PC-9 (cell line): ENCODE results near the gene CD2AP. TPM values are rescaled to one million over a fixed set of nuclear protein-coding genes. Genes with fewer than 3 reads are reported as not detected.
A peak's percentile ranks its signal among the peaks of the same experiment; 100 is the strongest.

Experiments used
- Bru-seq: library from RNA; stranded (reverse); fragments of 400-500 nt; gene quantifications from one replicate; lab custom pipeline; 2021; lab: Mats Ljungman, UMichigan
- BruChase-seq, 2 experiments: library from RNA; stranded (reverse); fragments of 400-500 nt; gene quantifications; one replicate each; lab custom pipeline; 2021; lab: Mats Ljungman, UMichigan
- BruUV-seq: library from RNA; stranded (reverse); fragments of 400-500 nt; replicated peaks from 2 replicates; lab custom pipeline; 2021; lab: Mats Ljungman, UMichigan
- CTCF ChIA-PET: fragments of 300-600 bp; sonication (Branson Sonifier 250); formaldehyde crosslinking; loops from one replicate; lab custom pipeline; 2022; ENCODE audit warnings: antibody characterized with exemption; lab: Charles Lee
- POLR2A ChIA-PET: fragments of 300-600 bp; sonication (Branson Sonifier 250); formaldehyde crosslinking; loops from one replicate; lab custom pipeline; 2022; ENCODE audit warnings: antibody characterized with exemption; ENCODE audit not compliant: unreplicated experiment; lab: Charles Lee
- DNase-seq, 2 experiments: peaks; one replicate each; pipeline versions ENCODE4 v3.0.0 to v3.0.0-alpha.2; 2015 to 2022; ENCODE audit warnings: mixed read lengths in 1 of 2
- H2AFZ ChIP-seq: fragments of 200-600 bp; sonication (generic); 2 replicates; pipeline ENCODE4 v1.8.1; 2017; ENCODE audit warnings: antibody characterized with exemption
- H3F3A ChIP-seq: fragments of 200-600 bp; sonication (generic); 2 replicates; pipeline ENCODE4 v1.8.1; 2017; ENCODE audit warnings: antibody characterized with exemption, mild to moderate bottlenecking, low read depth; ENCODE audit not compliant: insufficient read depth
- H3K27ac ChIP-seq: fragments of 200-600 bp; sonication (generic); 2 replicates; pipeline ENCODE4 v1.6.1; 2016; ENCODE audit warnings: mixed run types
- H3K27me3 ChIP-seq: fragments of 200-600 bp; sonication (generic); 2 replicates; pipeline ENCODE4 v1.6.1; 2016; ENCODE audit warnings: low read depth, mixed run types; ENCODE audit not compliant: insufficient read depth
- H3K36me3 ChIP-seq: fragments of 200-600 bp; sonication (generic); 2 replicates; pipeline ENCODE4 v1.6.1; 2016; ENCODE audit warnings: low read depth, mixed run types
- H3K4me1 ChIP-seq: fragments of 200-600 bp; sonication (generic); replicated peaks from 2 replicates; pipeline ENCODE4 v1.6.1; 2016; ENCODE audit warnings: mixed run types; ENCODE audit not compliant: insufficient read depth
- H3K4me2 ChIP-seq: fragments of 200-600 bp; sonication (generic); 2 replicates; pipeline ENCODE4 v1.6.1; 2017; ENCODE audit warnings: mixed run types
- H3K4me3 ChIP-seq: fragments of 200-600 bp; sonication (generic); 2 replicates; pipeline ENCODE4 v1.6.1; 2016; ENCODE audit warnings: mixed run types
- H3K79me2 ChIP-seq: fragments of 200-600 bp; sonication (generic); 2 replicates; pipeline ENCODE4 v1.6.1; 2017; ENCODE audit warnings: low read depth, mixed run types
- H3K9me2 ChIP-seq: fragments of 200-600 bp; sonication (generic); 2 replicates; pipeline ENCODE4 v1.8.1; 2017; ENCODE audit warnings: mild to moderate bottlenecking; ENCODE audit not compliant: insufficient read depth
- H3K9me3 ChIP-seq: fragments of 200-600 bp; sonication (generic); 2 replicates; pipeline ENCODE4 v1.8.1; 2016; ENCODE audit warnings: low read depth; ENCODE audit not compliant: insufficient read depth
- H4K20me1 ChIP-seq: fragments of 200-600 bp; sonication (generic); 2 replicates; pipeline ENCODE4 v1.8.1; 2017; ENCODE audit not compliant: insufficient read depth
- EZH2 ChIP-seq: fragments of 200-600 bp; sonication (generic); IDR thresholded peaks from 2 replicates; pipeline ENCODE4 v1.8.0; 2017; ENCODE audit warnings: antibody characterized with exemption, low read depth
- intact Hi-C: fragments of 100-400 bp; cut with micrococcal nuclease; formaldehyde crosslinking; loops from one replicate; pipeline ENCODE4 v1.10.0; 2022; ENCODE audit not compliant: unreplicated experiment
- long read RNA-seq: library from polyadenylated mRNA; stranded (forward); transcript quantifications from one replicate; pipeline ENCODE4 v2.0.0, GENCODE V29; 2022
- total RNA-seq: library from RNA; stranded (reverse); gene quantifications from 2 replicates; pipeline ENCODE4 v1.2.3, GENCODE V29; 2021
- TF ChIP-seq, protein P1 (sequence below): fragments of 200-600 bp; sonication (generic); conservative IDR thresholded peaks from 2 replicates; pipeline ENCODE4 v1.6.1; 2017; ENCODE audit warnings: mixed run types, antibody characterized with exemption, mild to moderate bottlenecking, moderate library complexity

CD2AP gene, protein sequence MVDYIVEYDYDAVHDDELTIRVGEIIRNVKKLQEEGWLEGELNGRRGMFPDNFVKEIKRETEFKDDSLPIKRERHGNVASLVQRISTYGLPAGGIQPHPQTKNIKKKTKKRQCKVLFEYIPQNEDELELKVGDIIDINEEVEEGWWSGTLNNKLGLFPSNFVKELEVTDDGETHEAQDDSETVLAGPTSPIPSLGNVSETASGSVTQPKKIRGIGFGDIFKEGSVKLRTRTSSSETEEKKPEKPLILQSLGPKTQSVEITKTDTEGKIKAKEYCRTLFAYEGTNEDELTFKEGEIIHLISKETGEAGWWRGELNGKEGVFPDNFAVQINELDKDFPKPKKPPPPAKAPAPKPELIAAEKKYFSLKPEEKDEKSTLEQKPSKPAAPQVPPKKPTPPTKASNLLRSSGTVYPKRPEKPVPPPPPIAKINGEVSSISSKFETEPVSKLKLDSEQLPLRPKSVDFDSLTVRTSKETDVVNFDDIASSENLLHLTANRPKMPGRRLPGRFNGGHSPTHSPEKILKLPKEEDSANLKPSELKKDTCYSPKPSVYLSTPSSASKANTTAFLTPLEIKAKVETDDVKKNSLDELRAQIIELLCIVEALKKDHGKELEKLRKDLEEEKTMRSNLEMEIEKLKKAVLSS
- 48.8 and 55.5 TPM in 2 replicates for total RNA-seq
- Bru-seq, nascent RNA = percentile 94 among the genes with signal in this experiment
- BruChase-seq, experiment 1, labeled RNA remaining after a 2-hour chase = percentile 87 among the genes with signal in this experiment
- BruChase-seq, experiment 2, labeled RNA remaining after a 6-hour chase = percentile 86 among the genes with signal in this experiment
- long read RNA-seq, full-length matches to known transcripts = 38 of 51 reads
- long read RNA-seq, partial matches to known transcripts = 11 of 51 reads
- long read RNA-seq, other reads (novel, unspliced or antisense) = 2 of 51 reads

DNA sequence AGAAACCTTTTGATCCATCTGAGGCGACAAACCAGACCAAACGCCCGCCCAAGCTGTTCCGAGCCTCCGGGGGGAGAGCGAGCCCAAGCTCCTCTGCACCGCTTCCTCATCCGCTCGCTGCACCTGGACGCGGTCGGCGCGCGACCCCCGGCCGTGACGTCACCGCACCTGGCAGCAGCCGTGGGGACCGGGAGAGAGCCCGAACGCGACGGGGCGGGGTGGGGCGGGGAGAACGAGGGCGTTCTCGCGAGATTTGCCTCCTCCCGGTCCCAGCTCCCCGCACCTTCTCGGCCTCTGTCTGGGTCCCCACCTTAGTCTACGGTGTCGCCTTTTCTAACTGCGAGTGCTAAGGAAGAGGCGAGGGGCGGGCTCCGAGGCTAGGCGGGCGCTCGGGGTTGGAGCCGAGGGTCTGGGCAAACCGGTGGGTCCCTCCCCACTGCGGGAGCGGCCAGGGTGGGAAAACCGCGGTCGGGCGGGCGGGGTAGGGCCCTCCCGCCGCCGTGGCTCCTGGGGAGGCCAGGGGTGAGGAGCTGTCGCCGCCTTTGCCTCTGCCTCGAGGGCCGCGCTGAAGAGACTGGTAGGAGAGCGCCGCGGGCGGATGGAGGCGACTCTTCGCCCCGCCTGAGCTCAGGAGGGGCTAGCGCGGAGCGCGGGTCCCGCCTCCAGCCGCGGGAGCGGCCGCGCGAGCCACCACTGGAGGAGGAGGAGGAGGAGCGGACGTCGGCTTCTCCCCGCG is at the start of gene CD2AP:
Gene CD2AP (plus strand): TSS at position 293 of the 736 bp plus-strand sequence. CDS start 456 bp downstream, outside the sequence.
- Histone ChIP-seq H3K9me3 (no peaks in the 10 kb centered on the region), H3K9me2 (no peaks in the 10 kb centered on the region), H3K4me1 (peaks cover 38% of the 10 kb centered on the region), H3F3A (peaks cover 10% of the 10 kb centered on the region), H3K36me3 (no peaks in the 10 kb centered on the region), H3K4me2 (peak within 1 kb of the TSS; percentile 84), H3K27ac (peak within 1 kb of the TSS; percentile 97), H4K20me1 (peaks cover 23% of the 10 kb centered on the region), H2AFZ (peak within 1 kb of the TSS; percentile 93), H3K4me3 (peak within 1 kb of the TSS; percentile 95), H3K79me2 (peaks cover 61% of the 10 kb centered on the region), H3K27me3 (no peaks in the 10 kb centered on the region)
- ChIA-PET CTCF (no interaction called here), POLR2A (interaction anchor here (0.5 to 0.8 kb wide), 14 partner anchors 13 to 1081 kb away, joined by 3 to 26 read pairs (median 6); partner anchors contain the start of gene ADGRF1)
- no TSS peak for BruUV-seq
- intact Hi-C loops = loop anchor here (2.0 kb wide), 1 partner anchor 63 kb away; no protein-coding TSS in a partner anchor
- TF ChIP-seq, protein P1, sequence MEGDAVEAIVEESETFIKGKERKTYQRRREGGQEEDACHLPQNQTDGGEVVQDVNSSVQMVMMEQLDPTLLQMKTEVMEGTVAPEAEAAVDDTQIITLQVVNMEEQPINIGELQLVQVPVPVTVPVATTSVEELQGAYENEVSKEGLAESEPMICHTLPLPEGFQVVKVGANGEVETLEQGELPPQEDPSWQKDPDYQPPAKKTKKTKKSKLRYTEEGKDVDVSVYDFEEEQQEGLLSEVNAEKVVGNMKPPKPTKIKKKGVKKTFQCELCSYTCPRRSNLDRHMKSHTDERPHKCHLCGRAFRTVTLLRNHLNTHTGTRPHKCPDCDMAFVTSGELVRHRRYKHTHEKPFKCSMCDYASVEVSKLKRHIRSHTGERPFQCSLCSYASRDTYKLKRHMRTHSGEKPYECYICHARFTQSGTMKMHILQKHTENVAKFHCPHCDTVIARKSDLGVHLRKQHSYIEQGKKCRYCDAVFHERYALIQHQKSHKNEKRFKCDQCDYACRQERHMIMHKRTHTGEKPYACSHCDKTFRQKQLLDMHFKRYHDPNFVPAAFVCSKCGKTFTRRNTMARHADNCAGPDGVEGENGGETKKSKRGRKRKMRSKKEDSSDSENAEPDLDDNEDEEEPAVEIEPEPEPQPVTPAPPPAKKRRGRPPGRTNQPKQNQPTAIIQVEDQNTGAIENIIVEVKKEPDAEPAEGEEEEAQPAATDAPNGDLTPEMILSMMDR = no peak; the same call in 1 of the 2 replicates
- TF ChIP-seq EZH2 = no peak
- peak; percentile 80 to 85 for DNase-seq

DNA sequence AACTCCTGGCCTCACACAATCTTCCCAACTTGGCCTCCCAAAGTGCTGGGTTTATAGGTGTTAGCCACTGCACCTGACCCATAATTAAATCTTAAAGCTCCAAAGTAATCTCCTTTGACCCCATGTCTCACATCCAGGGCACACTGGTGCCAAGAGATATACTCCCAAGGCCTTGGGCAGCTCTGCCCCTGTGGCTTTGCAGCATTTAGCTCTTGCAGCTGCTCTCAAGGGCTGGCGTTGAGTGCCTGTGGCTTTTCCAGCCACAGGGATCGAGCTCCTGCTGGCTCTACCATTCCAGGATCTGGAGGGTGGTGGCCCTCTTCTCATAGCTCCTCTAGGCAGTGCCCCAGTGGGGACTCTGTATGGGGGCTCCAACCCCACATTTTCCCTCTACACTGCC is 49.3 kb upstream of the CD2AP start:
- H3K9me2 ChIP-seq = no peaks in the 10 kb centered on the region
- TF ChIP-seq, protein P1 = no peak
- no peak for TF ChIP-seq EZH2
- DNase-seq = no peak
- H3K79me2 ChIP-seq = no peaks in the 10 kb centered on the region
- intact Hi-C loops = no loop called here
- peaks cover 20% of the 10 kb centered on the region; the same call in 1 of the 2 replicates for H3K9me3 ChIP-seq
- no peaks in the 10 kb centered on the region for H3K27me3 ChIP-seq
- no peak overlapping the region for H3K27ac ChIP-seq
- BruUV-seq = no TSS peak
- ChIA-PET CTCF (no interaction called here), POLR2A (no interaction called here)
- H3K36me3 ChIP-seq = no peaks in the 10 kb centered on the region
- H4K20me1 ChIP-seq = no peaks in the 10 kb centered on the region
- H3K4me2 ChIP-seq = no peak overlapping the region
- no peak overlapping the region for H3K4me3 ChIP-seq
- no peaks in the 10 kb centered on the region for H3F3A ChIP-seq
- H2AFZ ChIP-seq = no peak overlapping the region
- no peaks in the 10 kb centered on the region for H3K4me1 ChIP-seq
